Measurements from ENCODE around the gene ALX4. TPM values are rescaled to one million over a fixed set of nuclear protein-coding genes. Genes with fewer than 3 reads are reported as not detected.

ALX4 gene
- total and polyA plus RNA-seq, 2 of the 8 experiments (the other 6 are each of a cell fraction or from before 2014, with no cell fraction given) = not detected

DNA sequence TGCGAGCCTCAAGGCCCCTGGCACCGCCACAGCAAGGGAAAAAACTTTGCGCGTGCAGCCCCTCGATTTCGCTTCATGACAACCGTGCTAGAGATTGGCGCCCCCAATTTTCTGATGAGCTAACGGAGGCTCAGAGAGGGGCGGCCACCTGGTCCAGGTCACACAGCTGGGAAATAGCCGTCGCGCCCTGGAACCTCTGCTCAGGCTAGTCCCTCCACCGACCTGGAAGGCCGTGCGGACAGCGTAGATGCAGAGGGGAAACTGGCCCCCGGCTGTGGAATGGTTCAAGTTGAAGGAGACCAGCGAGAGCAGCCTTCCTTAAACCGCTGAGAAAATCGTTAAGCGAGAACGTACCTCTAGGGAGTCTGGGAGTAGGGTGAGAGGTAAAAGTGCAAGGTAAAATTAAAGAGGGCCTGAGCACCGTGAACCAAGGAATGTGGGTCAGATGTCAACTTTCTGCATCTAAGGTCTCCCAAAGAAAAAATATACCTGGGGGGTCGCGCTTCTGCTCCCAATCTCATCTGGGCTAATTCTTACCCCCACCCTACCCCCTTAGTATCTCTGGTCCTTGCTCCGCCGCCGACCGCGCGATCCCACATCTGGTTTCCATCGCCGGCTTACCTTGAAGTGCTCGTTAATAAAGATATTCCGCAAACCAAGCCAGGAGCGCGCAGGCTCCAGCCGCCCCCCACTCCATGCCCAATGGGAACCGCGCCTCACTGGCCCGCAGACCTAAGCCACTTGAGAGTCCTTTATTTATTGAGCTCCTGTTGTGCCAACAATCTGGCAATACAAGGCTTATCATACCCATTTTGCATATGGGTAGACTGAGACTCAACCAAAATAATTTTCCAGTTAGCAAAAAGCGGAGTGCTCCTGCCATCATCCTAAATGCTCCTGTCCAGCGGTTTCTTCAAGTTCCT, 1.7 kb upstream of the ALX4 start (continued):
- TF ChIP-seq FOSL1 (IDR thresholded peaks at IDR 0.05; ENCODE audit: insufficient read depth, low read depth, low read length) (no peak), EZH2 (IDR thresholded peaks at IDR 0.05; ENCODE audit: low read depth, low read length, severe bottlenecking) (peak; percentile 97)
